NCI-H2196 treated with DMSO at 0.1 percent for 48 hours (cell line): ENCODE results near the gene NLGN4X.

ENCODE experiments used
- DNase-seq: peaks from one replicate; lab custom pipeline; 2025; ENCODE audit not compliant: unreplicated experiment; lab: John Stamatoyannopoulos, UW

The NLGN4X gene

DNA sequence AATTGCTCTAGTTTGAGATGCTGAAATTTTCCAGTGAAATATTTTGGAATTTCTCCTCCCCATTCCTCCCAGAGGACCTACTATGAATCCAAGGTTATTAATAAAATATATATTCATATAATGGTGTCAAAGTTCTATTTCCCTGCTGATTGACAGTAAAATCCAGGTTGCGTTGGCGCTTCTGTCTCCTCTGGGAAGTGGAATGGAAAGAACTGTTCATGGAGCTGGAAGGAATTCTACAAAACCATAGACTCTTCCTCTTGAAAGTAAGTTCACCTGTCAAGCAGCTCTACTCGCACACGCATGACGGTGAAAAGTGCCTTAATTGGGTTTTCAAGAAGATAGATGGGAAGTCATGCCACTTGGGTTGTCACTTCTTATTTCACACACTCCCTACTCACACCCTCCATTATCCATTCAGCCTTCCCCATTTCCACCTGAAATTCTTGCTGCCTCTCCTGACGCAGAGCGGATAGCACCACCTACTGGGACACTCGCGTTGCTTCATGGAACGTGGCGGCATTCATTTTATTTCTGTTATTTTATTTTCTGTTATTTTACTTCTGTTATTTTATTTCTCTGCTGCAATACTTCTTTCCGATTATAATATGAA, 351.6 kb downstream of the NLGN4X start:
- no peak for DNase-seq

DNA sequence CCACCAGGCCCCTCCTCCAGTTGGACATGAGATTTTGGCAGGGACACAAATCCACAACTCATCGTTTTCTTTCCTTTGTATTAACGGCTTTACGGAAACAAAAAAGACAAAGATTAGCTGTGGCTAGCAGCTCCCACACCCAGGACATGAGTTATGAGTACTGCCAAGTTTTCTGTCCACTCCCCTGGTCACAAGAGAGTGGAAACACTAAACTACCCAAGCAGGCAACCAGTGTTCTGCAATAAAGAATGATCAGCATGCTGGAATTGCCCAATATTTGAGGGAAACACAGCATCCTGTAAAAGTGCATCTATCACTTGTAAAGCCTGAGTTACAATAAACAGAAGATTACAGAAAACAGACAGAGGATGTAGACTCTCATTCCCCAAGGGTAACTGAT, 358.4 kb downstream of the NLGN4X start:
- no peak for DNase-seq

DNA sequence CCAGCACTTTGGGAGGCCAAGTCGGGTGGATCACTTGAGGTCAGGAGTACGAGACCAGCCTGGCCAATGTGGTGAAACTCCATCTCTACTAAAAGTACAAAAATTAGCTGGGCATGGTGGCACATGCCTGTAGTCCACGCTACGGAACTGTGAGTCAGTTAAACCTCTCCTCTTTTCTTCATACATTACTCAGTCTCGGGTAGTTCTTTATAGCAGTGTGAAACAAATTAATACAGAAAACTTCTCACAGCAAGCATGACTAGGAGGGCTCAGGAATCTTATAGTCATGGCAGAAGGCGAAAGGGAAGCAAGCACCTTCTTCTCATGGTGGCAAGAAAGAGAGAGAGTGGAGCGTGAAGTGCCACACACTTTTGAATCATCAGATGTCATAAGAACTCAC, 358.9 kb downstream of the NLGN4X start:
- no peak for DNase-seq

DNA sequence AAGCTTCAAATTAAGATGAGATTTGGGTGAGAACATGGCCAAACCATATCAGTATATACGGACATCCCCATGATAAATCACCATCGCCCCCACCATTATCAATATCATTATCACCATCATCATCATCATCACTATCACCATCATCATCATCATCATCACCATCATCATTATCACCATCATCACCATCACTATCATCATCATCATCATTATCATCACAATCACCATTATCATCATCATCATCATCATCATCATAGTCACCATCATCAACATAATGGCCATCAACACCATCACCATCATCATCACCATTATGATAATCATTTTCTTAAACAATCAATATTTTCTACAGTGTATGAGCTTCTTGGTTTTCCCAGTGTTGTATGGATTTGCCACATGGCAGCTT, 360.9 kb downstream of the NLGN4X start:
- DNase-seq, result no peak

GRCh38 chrX:5857232-5857631, 371.4 kb downstream of the NLGN4X start:
- DNase-seq, result no peak

- no peak for DNase-seq
Observed at GRCh38 chrX:5852941-5853340, 375.7 kb downstream of the NLGN4X start.

DNA sequence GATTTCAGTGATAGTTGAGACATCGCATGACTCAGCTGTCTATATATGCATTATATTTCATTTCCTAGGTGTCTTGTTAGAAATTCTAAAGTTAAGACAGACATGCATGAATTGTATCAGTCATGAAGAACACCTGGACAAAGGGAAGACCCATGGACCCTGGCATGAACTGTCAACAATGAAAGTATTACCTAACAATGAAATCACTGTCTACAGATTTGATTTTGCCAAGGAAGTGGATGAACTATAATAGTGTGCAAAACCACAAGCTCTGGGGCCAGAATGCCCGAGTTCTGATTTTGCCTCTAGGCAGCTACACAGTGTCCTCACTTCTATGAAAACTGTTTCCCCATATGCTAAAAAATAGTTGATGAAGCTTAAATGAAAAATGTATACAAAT, 386.1 kb downstream of the NLGN4X start:
- no peak for DNase-seq
